Measurements from ENCODE around the gene TMPRSS9. TPM values are rescaled to one million over a fixed set of nuclear protein-coding genes. Genes with fewer than 3 reads are reported as not detected.

Gene TMPRSS9
- total and polyA plus RNA-seq, 9 donors: 0.05 to 0.51 (median 0.19) TPM; not detected in 1

- no peaks in the 10 kb centered on the region for H3K36me3 ChIP-seq
- WGBS, 3 donors: 89 to 92% (median 90%) methylated on average over 37 of the region's 37 CpGs
- intact Hi-C loops (cut with DNase I): no loop called here
These were observed 71.4 kb downstream of the TMPRSS9 start for GRCh38 chr19:2431318-2432055.

DNA sequence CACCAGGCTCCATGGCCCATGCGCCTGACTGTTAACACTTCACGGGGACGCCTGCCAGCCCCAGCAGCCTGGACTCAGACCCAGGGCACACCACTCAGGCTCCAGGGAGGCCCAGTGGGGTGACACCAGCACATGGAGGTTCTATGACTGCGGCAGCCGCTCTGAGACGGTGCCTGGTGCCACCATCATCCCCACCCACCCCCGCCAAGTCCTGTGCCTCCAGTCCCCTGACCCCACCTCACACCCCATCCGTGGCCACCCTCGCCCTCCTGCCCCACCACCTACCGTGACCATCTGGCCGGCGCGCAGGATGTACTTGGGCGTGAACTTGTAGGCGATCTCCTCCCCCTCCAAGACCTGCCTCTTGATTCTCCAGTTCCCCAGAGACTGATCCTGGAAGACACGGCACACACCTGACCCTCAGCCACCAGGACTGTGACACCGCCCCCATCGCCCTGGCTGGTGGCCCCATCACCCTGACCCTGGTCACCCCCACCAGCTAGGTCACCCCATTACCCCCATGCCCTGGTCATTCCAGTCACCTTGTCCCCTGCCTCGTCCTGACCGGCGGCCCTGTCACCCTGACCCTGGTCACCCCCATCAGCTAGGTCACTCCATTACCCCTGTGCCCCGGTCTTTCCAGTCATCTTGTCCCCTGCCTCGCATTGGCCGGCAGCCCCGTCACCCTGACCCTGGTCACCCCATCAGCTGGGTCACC is 72.2 kb downstream of the TMPRSS9 start:
- 91 to 94% (median 94%) methylated on average over 25 of the region's 25 CpGs for WGBS, 3 donors
- Histone ChIP-seq H3K36me3 (no peaks in the 10 kb centered on the region), H3K27me3 (no peaks in the 10 kb centered on the region), H3K4me1 (ENCODE audit: insufficient read depth) (no peaks in the 10 kb centered on the region), H3K4me3 (no peak overlapping the region), H3K27ac (no peak overlapping the region), H3K9me3 (no peaks in the 10 kb centered on the region)
- TF ChIP-seq CTCF (IDR thresholded peaks at IDR 0.05): no peak
- TF ChIP-seq EP300 (IDR thresholded peaks at IDR 0.05): no peak
- no peak for TF ChIP-seq POLR2A (IDR thresholded peaks at IDR 0.05)
- intact Hi-C loops (cut with DNase I): no loop called here
- no peak for DNase-seq

More at GRCh38 chr19:2431318-2432055, 71.4 kb downstream of the TMPRSS9 start:
- no peaks in the 10 kb centered on the region for H3K9me3 ChIP-seq
- H3K27ac ChIP-seq: no peak overlapping the region
- DNase-seq: no peak
- H3K27me3 ChIP-seq: no peaks in the 10 kb centered on the region
- no peak for TF ChIP-seq EP300 (IDR thresholded peaks at IDR 0.05)
- TF ChIP-seq POLR2A (IDR thresholded peaks at IDR 0.05): no peak
- TF ChIP-seq CTCF (IDR thresholded peaks at IDR 0.05): no peak
- H3K4me3 ChIP-seq: no peak overlapping the region
- peaks cover 4% of the 10 kb centered on the region for H3K4me1 ChIP-seq (ENCODE audit: insufficient read depth)

DNA sequence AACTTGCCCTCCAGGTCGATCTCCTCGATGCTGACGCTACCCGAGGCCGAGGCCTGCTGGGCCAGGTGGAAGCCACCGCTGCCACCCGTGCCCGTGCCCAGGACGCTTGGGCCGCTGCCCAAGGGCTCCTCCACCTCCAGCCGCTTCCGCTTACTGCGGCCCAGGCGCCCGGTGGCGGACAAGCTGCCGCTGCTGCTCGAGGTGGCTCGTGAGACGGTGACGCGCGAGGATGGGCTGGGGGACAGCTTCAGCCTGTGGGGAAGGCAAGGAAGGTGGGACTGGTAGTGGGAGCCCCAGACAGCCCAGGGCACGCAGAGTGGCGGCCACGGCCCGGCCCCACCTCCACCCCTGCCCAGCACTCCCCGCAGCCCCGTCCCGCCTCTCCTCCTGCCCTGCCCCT is 73.8 kb downstream of the TMPRSS9 start:
- Histone ChIP-seq H3K27ac (no peak overlapping the region), H3K27me3 (no peaks in the 10 kb centered on the region), H3K9me3 (no peaks in the 10 kb centered on the region), H3K36me3 (no peaks in the 10 kb centered on the region), H3K4me1 (ENCODE audit: insufficient read depth) (no peaks in the 10 kb centered on the region), H3K4me3 (no peak overlapping the region)
- WGBS, 3 donors: 90 to 94% (median 93%) methylated on average over 20 to 30 of the region's 30 CpGs
- DNase-seq: no peak
- TF ChIP-seq EP300 (IDR thresholded peaks at IDR 0.05) (no peak), POLR2A (IDR thresholded peaks at IDR 0.05) (no peak), CTCF (IDR thresholded peaks at IDR 0.05) (no peak)
- intact Hi-C loops (cut with DNase I): no loop called here

- Histone ChIP-seq H3K27me3 (no peaks in the 10 kb centered on the region), H3K4me3 (no peak overlapping the region), H3K27ac (no peak overlapping the region), H3K36me3 (no peaks in the 10 kb centered on the region), H3K9me3 (no peaks in the 10 kb centered on the region), H3K4me1 (ENCODE audit: insufficient read depth) (no peaks in the 10 kb centered on the region)
- no peak for TF ChIP-seq EP300 (IDR thresholded peaks at IDR 0.05)
- TF ChIP-seq POLR2A (IDR thresholded peaks at IDR 0.05): no peak
- TF ChIP-seq CTCF (IDR thresholded peaks at IDR 0.05): no peak
- WGBS, 3 donors: 92 to 94% (median 92%) methylated on average over 20 to 22 of the region's 22 CpGs
- no peak for DNase-seq
- intact Hi-C loops (cut with DNase I): no loop called here
These were observed 74.2 kb downstream of the TMPRSS9 start for GRCh38 chr19:2434267-2434666.

Measured in ovary (tissue), 9 donors.